Measurements from ENCODE around the gene CERS6.

DNA sequence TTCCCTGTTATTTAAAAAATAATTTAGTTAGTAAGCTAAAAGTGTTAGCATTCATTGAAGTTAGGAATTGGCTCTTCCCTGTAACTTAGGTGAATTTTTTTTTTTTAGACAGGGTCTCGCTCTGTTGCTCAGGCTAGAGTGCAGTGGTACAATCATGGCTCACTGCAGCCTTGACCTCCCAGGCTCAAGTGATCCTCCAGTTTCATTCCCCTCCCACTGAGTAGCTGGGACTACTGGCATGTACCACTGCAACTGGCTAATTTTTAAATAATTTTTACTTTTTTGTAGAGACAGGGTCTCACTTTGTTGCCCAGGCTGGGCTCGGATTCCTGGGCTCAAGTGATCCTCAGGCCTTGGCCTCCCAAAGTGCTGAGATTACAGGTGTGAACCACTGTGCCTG lies 66.4 kb downstream of the CERS6 start:
- no peak for TF ChIP-seq GATA3 (IDR thresholded peaks at IDR 0.05; ENCODE audit: low read depth, low read length)
- no peak for TF ChIP-seq GATA2 (IDR thresholded peaks at IDR 0.05; ENCODE audit: low read depth, low read length)
